ENCODE data around the gene NECTIN1.

NECTIN1 gene

DNA sequence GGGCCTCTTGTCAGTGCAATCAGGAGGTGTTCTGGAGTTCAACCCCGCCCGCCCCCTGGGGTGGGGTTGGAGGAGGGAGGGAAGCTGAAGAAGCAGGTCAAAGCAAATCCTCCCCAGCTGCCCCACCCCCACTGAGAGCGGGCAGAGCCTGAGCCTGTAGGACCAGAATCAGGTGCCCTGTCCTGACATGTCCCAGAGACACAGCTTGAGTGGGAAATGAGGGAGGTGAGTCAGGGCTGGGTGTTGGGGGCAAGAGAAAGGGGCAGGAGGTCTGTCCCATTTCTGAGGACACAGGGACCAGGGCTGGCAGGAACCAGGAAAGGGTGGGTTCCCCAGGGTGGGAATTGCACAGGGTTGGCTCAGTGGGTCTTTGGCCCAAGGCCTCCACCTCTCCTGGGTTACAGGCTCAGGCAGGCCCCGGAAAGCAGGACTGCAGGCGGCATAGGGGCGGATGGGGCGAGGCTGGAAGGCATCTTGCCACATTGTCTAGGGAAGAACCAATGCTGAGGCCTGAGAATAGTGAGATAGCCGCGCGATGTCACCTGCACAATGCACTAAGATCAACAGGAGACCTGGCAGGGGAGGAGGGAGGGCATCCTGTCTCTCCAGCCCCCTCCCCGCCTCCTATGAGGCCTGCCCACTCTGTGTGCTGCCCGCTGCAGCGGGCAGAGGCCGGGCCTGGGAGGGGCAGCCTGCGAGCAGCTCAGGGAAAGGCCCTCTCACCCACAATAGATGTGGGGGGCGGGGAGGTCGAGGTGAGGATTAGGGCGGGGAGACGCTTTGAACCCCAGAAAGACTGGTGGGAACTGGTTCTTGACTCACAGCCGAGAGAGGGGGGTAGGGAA, 32.4 kb downstream of the NECTIN1 start:
- Histone ChIP-seq H3K27ac (ENCODE audit: low read depth, low read length) (no peak overlapping the region), H3K36me3 (ENCODE audit: insufficient read depth, low read length) (no peaks in the 10 kb centered on the region), H3K4me1 (ENCODE audit: insufficient read depth, low read length) (peaks cover 4% of the 10 kb centered on the region), H3K4me3 (ENCODE audit: low read depth in 1 of 2, low read length in 2 of 2) (no peak overlapping the region), H3K9ac (ENCODE audit: low read length) (no peak overlapping the region), H3K9me3 (ENCODE audit: low read length) (no peaks in the 10 kb centered on the region), H3K27me3 (ENCODE audit: control insufficient read depth in 1 of 2, insufficient read depth in 2 of 2, low read length in 2 of 2) (no peaks in the 10 kb centered on the region)

DNA sequence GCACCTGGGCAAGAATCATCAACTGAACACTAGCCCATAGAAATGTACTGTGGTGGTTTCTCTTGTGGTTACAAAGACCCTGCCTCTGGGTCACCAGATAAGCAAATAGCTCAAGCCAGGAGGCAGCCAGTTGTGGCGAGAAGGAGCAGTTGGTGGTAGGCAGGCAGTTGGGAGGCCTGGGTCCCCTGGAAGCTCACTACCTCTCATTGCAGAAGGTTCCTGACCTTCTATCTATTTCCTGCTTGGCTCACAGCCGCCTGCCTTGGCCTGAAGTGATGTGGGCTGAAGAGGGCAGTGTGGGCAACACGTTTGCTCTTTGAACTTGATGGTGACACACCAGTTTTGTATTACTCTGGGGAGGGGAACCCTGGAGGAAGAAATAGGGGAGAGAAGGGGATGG, 34.7 kb downstream of the NECTIN1 start:
- H3K36me3 ChIP-seq (ENCODE audit: insufficient read depth, low read length), result no peaks in the 10 kb centered on the region
- no peak overlapping the region for H3K9ac ChIP-seq (ENCODE audit: low read length)
- H3K9me3 ChIP-seq (ENCODE audit: low read length), result no peaks in the 10 kb centered on the region
- no peak overlapping the region for H3K27ac ChIP-seq (ENCODE audit: low read depth, low read length)
- peaks cover 4% of the 10 kb centered on the region for H3K4me1 ChIP-seq (ENCODE audit: insufficient read depth, low read length)
- H3K27me3 ChIP-seq (ENCODE audit: control insufficient read depth in 1 of 2, insufficient read depth in 2 of 2, low read length in 2 of 2), result no peaks in the 10 kb centered on the region
- H3K4me3 ChIP-seq (ENCODE audit: low read depth in 1 of 2, low read length in 2 of 2), result no peak overlapping the region

DNA sequence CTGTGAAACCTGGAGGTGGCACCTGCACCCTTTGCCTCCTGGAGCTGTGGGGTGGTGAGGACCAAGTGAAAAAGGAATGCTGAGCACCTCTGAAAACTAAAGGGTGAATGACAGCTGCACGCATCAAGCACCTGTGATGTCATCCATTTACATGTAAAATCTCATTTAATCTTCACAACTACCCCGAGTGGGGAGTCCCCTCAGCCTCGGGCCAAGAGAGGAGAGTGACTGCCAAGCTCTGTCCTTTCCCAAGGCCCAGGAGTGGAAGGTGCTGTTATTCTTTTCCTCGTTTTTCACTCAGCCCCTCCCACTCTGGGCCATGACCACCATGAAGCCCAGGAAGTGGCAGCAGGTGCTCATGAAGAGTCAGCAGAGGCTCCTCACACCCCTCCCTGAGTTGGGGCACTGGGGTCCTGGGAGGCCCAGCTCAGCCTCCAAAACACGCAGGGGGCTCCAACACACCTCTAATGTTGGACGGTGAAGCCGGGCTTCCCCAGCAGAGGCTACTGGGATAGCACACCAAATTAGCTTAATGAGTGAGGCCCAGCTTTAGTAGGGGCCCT, 35.7 kb downstream of the NECTIN1 start:
- Histone ChIP-seq H3K4me1 (ENCODE audit: insufficient read depth, low read length) (no peaks in the 10 kb centered on the region), H3K4me3 (ENCODE audit: low read depth in 1 of 2, low read length in 2 of 2) (no peak overlapping the region), H3K9me3 (ENCODE audit: low read length) (no peaks in the 10 kb centered on the region), H3K27ac (ENCODE audit: low read depth, low read length) (no peak overlapping the region), H3K27me3 (ENCODE audit: control insufficient read depth in 1 of 2, insufficient read depth in 2 of 2, low read length in 2 of 2) (no peaks in the 10 kb centered on the region), H3K9ac (ENCODE audit: low read length) (no peak overlapping the region), H3K36me3 (ENCODE audit: insufficient read depth, low read length) (no peaks in the 10 kb centered on the region)

DNA sequence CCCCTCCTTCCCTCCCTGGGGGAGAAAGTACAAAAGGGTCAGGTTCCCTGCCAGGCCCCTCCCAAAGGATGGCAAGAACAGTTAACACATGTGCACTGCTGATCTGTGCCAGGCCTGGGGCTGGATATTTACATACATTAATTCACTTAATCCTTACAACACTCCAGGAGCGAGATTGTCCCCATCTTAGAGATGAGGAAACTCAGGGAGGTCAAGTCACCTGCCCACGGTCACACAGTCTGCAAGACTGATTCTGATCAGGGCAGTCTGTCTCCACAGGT, 36.5 kb downstream of the NECTIN1 start:
- Histone ChIP-seq H3K4me3 (ENCODE audit: low read depth in 1 of 2, low read length in 2 of 2) (no peak overlapping the region), H3K9ac (ENCODE audit: low read length) (no peak overlapping the region), H3K9me3 (ENCODE audit: low read length) (no peaks in the 10 kb centered on the region), H3K27ac (ENCODE audit: low read depth, low read length) (no peak overlapping the region), H3K36me3 (ENCODE audit: insufficient read depth, low read length) (no peaks in the 10 kb centered on the region), H3K4me1 (ENCODE audit: insufficient read depth, low read length) (no peaks in the 10 kb centered on the region), H3K27me3 (ENCODE audit: control insufficient read depth in 1 of 2, insufficient read depth in 2 of 2, low read length in 2 of 2) (no peaks in the 10 kb centered on the region)

DNA sequence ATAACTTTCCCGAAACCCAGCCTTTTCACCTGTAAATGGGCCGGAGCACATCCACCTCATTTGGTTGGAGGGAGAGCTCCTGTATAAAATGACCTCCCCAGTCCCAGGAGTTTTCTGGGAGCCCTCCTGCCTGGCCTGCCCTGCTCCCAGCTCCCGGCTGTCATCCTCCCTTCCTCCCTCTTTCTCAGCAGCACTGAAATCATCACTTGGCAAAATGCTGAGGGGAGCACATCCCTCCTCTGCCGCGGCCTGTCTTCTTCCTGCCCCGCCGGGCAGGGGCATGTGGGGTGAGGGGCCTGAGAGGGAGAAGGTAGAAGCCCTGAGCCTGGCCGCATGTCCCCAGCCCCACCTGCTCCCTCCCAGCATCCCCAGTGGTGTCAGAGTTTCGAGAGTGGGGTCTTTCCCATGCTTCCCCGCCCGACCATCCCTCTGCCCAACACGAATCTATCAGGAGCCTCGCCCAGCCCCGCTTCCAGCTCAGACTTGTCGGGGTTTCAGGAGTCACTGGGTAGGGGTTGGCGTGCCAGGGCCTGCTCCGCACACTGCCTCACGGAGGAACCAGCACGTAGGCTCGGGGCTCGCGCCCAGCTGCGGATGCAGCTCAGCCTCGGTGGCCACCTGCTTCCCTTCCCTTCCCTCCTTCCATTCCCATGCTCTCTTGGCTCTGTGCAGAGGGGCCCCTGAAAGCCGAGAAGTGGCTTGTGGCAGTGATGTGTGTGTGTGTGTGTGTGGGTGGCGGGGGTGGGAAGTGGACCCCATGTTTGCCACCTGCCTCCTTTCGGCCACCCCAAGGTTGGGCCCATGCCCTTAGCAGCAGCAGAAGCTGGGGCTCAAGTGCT, 37.1 kb downstream of the NECTIN1 start:
- no peak overlapping the region for H3K4me3 ChIP-seq (ENCODE audit: low read depth in 1 of 2, low read length in 2 of 2)
- H3K27ac ChIP-seq (ENCODE audit: low read depth, low read length), result no peak overlapping the region
- no peaks in the 10 kb centered on the region for H3K27me3 ChIP-seq (ENCODE audit: control insufficient read depth in 1 of 2, insufficient read depth in 2 of 2, low read length in 2 of 2)
- H3K36me3 ChIP-seq (ENCODE audit: insufficient read depth, low read length), result no peaks in the 10 kb centered on the region
- H3K4me1 ChIP-seq (ENCODE audit: insufficient read depth, low read length), result no peaks in the 10 kb centered on the region
- H3K9me3 ChIP-seq (ENCODE audit: low read length), result no peaks in the 10 kb centered on the region
- no peak overlapping the region for H3K9ac ChIP-seq (ENCODE audit: low read length)

DNA sequence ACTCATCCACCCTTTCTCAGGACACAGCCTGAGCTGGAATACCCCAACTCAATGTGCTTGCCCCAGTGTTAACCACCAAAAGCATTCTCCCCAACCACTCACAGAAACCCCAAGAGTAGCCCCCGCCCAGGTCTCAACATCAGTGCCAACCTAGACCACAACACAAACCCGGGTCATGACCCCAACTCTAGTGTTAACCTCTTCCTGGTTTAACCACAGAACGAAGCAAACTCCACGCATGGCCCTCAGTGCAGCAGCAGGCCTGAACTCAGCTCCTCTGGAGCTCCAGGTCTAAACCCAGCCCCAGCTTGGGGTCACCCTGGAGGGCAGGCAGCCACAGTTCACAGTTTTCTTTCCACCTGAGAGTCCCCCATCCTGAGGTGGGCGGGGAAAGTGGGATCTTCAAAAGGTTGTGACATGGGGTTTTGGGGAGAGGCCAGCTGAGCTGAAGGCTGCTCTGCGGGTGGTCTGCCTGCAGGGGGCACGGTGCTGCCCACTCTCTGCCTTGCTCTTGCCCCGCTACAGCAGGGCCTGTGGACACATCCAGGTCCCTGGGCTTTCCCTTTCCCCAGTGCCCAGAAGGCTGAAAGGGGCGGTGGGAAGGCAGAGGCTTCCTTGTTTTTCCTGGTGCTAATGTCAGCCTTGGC, 37.9 kb downstream of the NECTIN1 start:
- Histone ChIP-seq H3K27me3 (ENCODE audit: control insufficient read depth in 1 of 2, insufficient read depth in 2 of 2, low read length in 2 of 2) (no peaks in the 10 kb centered on the region), H3K4me3 (ENCODE audit: low read depth in 1 of 2, low read length in 2 of 2) (no peak overlapping the region), H3K36me3 (ENCODE audit: insufficient read depth, low read length) (no peaks in the 10 kb centered on the region), H3K9me3 (ENCODE audit: low read length) (no peaks in the 10 kb centered on the region), H3K4me1 (ENCODE audit: insufficient read depth, low read length) (no peaks in the 10 kb centered on the region), H3K27ac (ENCODE audit: low read depth, low read length) (no peak overlapping the region), H3K9ac (ENCODE audit: low read length) (no peak overlapping the region)

DNA sequence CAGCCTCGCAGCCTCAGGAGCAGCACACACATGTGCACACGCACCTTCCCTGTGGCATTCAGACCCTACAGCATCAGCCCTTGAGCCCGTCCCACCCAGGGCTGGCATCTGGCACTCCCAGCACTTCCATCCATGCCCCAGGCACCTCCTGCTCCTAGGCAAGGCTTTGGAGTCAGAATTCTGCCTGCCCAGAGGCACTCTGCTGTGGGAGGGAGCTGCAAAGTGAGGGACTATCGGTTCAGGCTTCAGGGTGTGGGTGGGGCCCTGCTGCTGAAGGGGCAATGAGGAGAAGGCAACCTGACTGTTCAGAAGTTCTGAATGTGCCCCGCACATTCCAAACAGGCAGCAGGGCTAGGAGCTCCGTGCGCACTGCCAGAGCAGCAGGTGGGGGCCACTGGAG, 39.7 kb downstream of the NECTIN1 start:
- no peaks in the 10 kb centered on the region for H3K36me3 ChIP-seq (ENCODE audit: insufficient read depth, low read length)
- no peaks in the 10 kb centered on the region for H3K27me3 ChIP-seq (ENCODE audit: control insufficient read depth in 1 of 2, insufficient read depth in 2 of 2, low read length in 2 of 2)
- H3K9ac ChIP-seq (ENCODE audit: low read length), result no peak overlapping the region
- H3K4me1 ChIP-seq (ENCODE audit: insufficient read depth, low read length), result no peaks in the 10 kb centered on the region
- H3K9me3 ChIP-seq (ENCODE audit: low read length), result no peaks in the 10 kb centered on the region
- no peak overlapping the region for H3K27ac ChIP-seq (ENCODE audit: low read depth, low read length)
- no peak overlapping the region for H3K4me3 ChIP-seq (ENCODE audit: low read depth in 1 of 2, low read length in 2 of 2)

DNA sequence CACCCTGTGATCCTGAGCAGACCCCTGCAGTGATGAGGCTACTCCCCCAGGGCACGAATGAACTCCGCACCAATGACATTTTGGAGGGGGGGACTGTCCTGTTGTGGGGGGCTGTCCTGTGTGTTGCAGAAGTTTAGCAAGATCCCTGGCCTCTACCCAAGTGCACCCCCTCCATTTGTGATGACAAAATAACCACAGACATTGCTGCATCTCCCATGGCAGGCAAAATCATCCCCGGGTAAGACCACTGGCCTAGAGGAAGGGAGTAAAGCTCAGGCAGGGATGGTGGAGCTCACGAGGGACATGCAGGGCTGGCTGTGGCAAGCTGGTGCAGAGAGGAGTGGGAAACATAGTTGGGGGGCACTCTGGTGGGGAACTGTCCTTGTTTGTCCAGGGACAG, 40.6 kb downstream of the NECTIN1 start:
- no peaks in the 10 kb centered on the region for H3K36me3 ChIP-seq (ENCODE audit: insufficient read depth, low read length)
- H3K4me1 ChIP-seq (ENCODE audit: insufficient read depth, low read length), result no peaks in the 10 kb centered on the region

DNA sequence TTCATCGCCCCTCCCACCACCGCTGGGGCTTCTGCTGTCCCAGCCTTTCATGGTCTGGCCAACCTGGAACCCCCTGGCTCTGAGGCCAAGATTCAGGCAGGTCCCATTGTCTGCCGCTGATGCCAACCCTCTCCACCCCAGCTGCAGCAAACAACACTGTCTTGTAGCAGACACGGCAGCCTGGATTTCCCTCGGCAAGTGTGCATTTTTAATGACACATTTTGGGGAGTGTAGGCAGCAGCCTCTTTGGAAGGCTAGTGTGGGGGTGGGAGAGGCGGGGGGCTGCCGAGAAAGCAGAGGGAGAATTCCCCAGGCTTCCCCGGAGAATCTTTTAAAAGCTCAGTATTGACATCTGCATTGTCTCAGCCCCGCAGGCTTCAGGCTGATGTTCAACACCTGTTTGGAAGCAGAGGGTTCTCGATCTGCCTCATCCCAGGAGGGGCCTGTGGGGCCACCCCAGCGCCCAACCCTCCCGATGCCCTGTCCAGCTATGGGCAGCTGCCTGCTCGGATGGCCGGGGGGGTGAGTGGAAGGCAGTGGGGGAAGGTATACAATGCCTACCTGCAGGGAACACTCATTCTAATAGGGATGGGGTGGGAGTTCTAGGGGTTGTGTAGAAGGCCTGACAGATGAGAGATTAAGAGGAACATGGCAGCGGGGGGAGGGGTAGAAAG, 41.5 kb downstream of the NECTIN1 start:
- Histone ChIP-seq H3K4me1 (ENCODE audit: insufficient read depth, low read length) (no peaks in the 10 kb centered on the region), H3K9me3 (ENCODE audit: low read length) (no peaks in the 10 kb centered on the region), H3K4me3 (ENCODE audit: low read depth in 1 of 2, low read length in 2 of 2) (no peak overlapping the region), H3K36me3 (ENCODE audit: insufficient read depth, low read length) (no peaks in the 10 kb centered on the region), H3K9ac (ENCODE audit: low read length) (no peak overlapping the region), H3K27ac (ENCODE audit: low read depth, low read length) (no peak overlapping the region), H3K27me3 (ENCODE audit: control insufficient read depth in 1 of 2, insufficient read depth in 2 of 2, low read length in 2 of 2) (no peaks in the 10 kb centered on the region)

More for the DNA sequence above, 40.6 kb downstream of the NECTIN1 start:
- no peak overlapping the region for H3K4me3 ChIP-seq (ENCODE audit: low read depth in 1 of 2, low read length in 2 of 2)
- no peaks in the 10 kb centered on the region for H3K27me3 ChIP-seq (ENCODE audit: control insufficient read depth in 1 of 2, insufficient read depth in 2 of 2, low read length in 2 of 2)
- H3K9ac ChIP-seq (ENCODE audit: low read length), result no peak overlapping the region
- H3K27ac ChIP-seq (ENCODE audit: low read depth, low read length), result no peak overlapping the region
- H3K9me3 ChIP-seq (ENCODE audit: low read length), result no peaks in the 10 kb centered on the region

DNA sequence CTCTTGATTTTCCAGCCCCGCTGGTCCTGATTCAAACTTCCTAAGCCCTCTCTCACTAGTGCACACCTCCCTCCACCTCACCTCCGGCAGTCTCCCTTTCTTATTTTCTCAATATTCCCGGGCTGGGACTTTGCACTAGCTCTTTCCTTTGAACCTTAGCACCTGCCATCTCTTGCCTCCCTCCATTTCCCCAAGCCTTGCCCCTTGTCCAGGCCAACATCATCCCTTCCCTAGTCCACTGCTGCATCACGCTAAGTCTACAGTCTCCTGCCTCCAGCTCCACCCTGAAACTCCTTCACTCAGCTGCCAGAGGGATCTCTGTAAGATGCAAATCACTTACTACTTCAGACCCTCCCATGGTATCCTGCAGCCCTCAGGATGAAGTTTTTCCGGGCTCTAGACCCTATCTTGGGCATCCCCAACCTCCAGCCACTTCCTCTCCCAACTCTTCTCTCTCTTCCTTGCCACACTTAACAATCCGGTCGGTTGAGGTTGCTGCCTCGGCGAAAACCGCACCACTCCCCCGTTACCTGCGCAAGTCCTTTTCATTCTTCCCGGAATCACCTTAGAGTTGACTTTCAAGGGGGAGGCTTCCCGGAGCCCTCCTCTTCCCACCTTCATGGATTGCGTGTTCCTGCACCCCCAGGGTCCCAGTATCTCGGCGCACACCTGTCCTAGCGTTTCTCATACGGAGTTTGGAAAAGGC, 42.7 kb downstream of the NECTIN1 start:
- Histone ChIP-seq H3K27me3 (ENCODE audit: control insufficient read depth in 1 of 2, insufficient read depth in 2 of 2, low read length in 2 of 2) (no peaks in the 10 kb centered on the region), H3K4me1 (ENCODE audit: insufficient read depth, low read length) (no peaks in the 10 kb centered on the region), H3K4me3 (ENCODE audit: low read depth in 1 of 2, low read length in 2 of 2) (no peak overlapping the region), H3K9me3 (ENCODE audit: low read length) (no peaks in the 10 kb centered on the region), H3K27ac (ENCODE audit: low read depth, low read length) (no peak overlapping the region), H3K36me3 (ENCODE audit: insufficient read depth, low read length) (no peaks in the 10 kb centered on the region), H3K9ac (ENCODE audit: low read length) (no peak overlapping the region)

Measured in muscle layer of colon (tissue), 2 donors.